ENCODE results near the gene ITPR1. TPM values are rescaled to one million over a fixed set of nuclear protein-coding genes. Genes with fewer than 3 reads are reported as not detected.

ITPR1 gene
- total RNA-seq, 1 experiment from 2014 or later, result 8.7 TPM

DNA sequence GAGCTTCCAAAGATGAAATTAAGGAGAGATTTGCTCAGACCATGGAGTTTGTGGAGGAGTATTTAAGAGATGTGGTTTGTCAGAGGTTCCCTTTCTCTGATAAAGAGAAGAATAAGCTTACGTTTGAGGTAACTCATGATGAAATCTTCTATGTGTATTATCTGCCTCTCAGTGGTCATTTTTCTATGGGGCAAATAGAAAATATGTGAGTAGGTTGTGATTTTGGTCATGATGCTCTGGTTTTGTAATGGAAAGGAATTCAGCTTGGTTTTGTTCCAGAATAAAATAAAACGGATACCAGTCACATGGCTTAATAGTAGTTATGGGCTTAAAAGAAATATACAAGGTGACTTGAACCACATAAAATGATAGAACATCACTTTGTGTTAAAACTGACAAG, 181.1 kb downstream of the ITPR1 start:
- no TSS peak for BruUV-seq (replicated peaks)
- H3K9me3 ChIP-seq (ENCODE audit: control insufficient read depth, insufficient read depth, low read depth, low read length), result no peaks in the 10 kb centered on the region
- no peak overlapping the region for H3K4me3 ChIP-seq (ENCODE audit: low read depth in 2 of 2, low read length in 2 of 2)
- intact Hi-C loops (cut with micrococcal nuclease; ENCODE audit: unreplicated experiment), result no loop called here
- DNase-seq (ENCODE audit: low read depth, low spot score) (no peak), ATAC-seq (no peak)
- ChIA-PET CTCF (no interaction called here), POLR2A (no interaction called here)
- no peaks in the 10 kb centered on the region for H3K27me3 ChIP-seq (ENCODE audit: control insufficient read depth, insufficient read depth, low read length)
- H3K4me1 ChIP-seq (ENCODE audit: control insufficient read depth, insufficient read depth, low read length), result no peaks in the 10 kb centered on the region
- in situ Hi-C loops (cut with HindIII; ENCODE audit: low pct_unique_long_range_greater_than_20kb, low sequenced_read_pairs), result no loop called here
- TF ChIP-seq, protein P1, sequence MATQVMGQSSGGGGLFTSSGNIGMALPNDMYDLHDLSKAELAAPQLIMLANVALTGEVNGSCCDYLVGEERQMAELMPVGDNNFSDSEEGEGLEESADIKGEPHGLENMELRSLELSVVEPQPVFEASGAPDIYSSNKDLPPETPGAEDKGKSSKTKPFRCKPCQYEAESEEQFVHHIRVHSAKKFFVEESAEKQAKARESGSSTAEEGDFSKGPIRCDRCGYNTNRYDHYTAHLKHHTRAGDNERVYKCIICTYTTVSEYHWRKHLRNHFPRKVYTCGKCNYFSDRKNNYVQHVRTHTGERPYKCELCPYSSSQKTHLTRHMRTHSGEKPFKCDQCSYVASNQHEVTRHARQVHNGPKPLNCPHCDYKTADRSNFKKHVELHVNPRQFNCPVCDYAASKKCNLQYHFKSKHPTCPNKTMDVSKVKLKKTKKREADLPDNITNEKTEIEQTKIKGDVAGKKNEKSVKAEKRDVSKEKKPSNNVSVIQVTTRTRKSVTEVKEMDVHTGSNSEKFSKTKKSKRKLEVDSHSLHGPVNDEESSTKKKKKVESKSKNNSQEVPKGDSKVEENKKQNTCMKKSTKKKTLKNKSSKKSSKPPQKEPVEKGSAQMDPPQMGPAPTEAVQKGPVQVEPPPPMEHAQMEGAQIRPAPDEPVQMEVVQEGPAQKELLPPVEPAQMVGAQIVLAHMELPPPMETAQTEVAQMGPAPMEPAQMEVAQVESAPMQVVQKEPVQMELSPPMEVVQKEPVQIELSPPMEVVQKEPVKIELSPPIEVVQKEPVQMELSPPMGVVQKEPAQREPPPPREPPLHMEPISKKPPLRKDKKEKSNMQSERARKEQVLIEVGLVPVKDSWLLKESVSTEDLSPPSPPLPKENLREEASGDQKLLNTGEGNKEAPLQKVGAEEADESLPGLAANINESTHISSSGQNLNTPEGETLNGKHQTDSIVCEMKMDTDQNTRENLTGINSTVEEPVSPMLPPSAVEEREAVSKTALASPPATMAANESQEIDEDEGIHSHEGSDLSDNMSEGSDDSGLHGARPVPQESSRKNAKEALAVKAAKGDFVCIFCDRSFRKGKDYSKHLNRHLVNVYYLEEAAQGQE (IDR thresholded peaks at IDR 0.05; ENCODE audit: insufficient read depth in 1 of 2, low read depth in 2 of 2, low read length in 1 of 2), result no peak
- TF ChIP-seq, protein P2, sequence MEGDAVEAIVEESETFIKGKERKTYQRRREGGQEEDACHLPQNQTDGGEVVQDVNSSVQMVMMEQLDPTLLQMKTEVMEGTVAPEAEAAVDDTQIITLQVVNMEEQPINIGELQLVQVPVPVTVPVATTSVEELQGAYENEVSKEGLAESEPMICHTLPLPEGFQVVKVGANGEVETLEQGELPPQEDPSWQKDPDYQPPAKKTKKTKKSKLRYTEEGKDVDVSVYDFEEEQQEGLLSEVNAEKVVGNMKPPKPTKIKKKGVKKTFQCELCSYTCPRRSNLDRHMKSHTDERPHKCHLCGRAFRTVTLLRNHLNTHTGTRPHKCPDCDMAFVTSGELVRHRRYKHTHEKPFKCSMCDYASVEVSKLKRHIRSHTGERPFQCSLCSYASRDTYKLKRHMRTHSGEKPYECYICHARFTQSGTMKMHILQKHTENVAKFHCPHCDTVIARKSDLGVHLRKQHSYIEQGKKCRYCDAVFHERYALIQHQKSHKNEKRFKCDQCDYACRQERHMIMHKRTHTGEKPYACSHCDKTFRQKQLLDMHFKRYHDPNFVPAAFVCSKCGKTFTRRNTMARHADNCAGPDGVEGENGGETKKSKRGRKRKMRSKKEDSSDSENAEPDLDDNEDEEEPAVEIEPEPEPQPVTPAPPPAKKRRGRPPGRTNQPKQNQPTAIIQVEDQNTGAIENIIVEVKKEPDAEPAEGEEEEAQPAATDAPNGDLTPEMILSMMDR (IDR thresholded peaks at IDR 0.05), result no peak
- TF ChIP-seq TCF7L2 (IDR thresholded peaks at IDR 0.05; ENCODE audit: low read depth, low read length) (no peak), POLR2AphosphoS5 (IDR thresholded peaks at IDR 0.05; ENCODE audit: low read depth, low read length) (no peak), SIN3A (IDR thresholded peaks at IDR 0.05; ENCODE audit: borderline replicate concordance, insufficient read depth, low read depth, low read length) (no peak)
- H3K36me3 ChIP-seq (ENCODE audit: control insufficient read depth, insufficient read depth, low read length), result no peaks in the 10 kb centered on the region
- H3K27ac ChIP-seq (ENCODE audit: low read length), result no peak overlapping the region

DNA sequence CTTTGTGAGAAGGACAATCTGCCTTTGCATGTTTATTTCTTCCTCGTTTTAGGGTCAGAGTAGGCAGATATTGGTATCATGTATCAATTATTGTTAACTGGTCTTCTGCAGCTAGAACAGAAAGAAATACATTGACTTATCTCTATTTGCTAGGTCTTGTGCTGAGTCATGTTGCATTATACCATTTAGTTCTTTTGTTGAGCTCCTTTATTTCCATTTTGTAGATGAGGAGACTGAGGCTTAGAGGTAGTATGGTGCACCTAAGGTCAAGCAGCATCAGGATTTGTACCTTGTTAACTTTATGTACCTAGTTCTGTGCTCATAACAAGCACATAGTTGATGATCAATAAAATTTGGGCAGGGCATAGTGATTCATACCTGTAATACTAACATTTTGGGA, 182.6 kb downstream of the ITPR1 start:
- Histone ChIP-seq H3K27ac (ENCODE audit: low read length) (no peak overlapping the region), H3K36me3 (ENCODE audit: control insufficient read depth, insufficient read depth, low read length) (no peaks in the 10 kb centered on the region), H3K4me1 (ENCODE audit: control insufficient read depth, insufficient read depth, low read length) (no peaks in the 10 kb centered on the region), H3K27me3 (ENCODE audit: control insufficient read depth, insufficient read depth, low read length) (no peaks in the 10 kb centered on the region), H3K9me3 (ENCODE audit: control insufficient read depth, insufficient read depth, low read depth, low read length) (no peaks in the 10 kb centered on the region), H3K4me3 (ENCODE audit: low read depth in 2 of 2, low read length in 2 of 2) (no peak overlapping the region)
- BruUV-seq (replicated peaks), result no TSS peak
- ChIA-PET POLR2A (interaction anchor here (0.7 kb wide), 1 partner anchor 10 kb away, joined by 5 read pairs; no protein-coding TSS in a partner anchor), CTCF (interaction anchor here (0.6 kb wide), 1 partner anchor 305 kb away, joined by 3 read pairs; no protein-coding TSS in a partner anchor)
- ATAC-seq (no peak), DNase-seq (ENCODE audit: low read depth, low spot score) (no peak)
- TF ChIP-seq SIN3A (IDR thresholded peaks at IDR 0.05; ENCODE audit: borderline replicate concordance, insufficient read depth, low read depth, low read length), result no peak
- no peak for TF ChIP-seq TCF7L2 (IDR thresholded peaks at IDR 0.05; ENCODE audit: low read depth, low read length)
- TF ChIP-seq, protein P2 (IDR thresholded peaks at IDR 0.05), result no peak
- TF ChIP-seq, protein P1 (IDR thresholded peaks at IDR 0.05; ENCODE audit: insufficient read depth in 1 of 2, low read depth in 2 of 2, low read length in 1 of 2), result no peak
- no peak for TF ChIP-seq POLR2AphosphoS5 (IDR thresholded peaks at IDR 0.05; ENCODE audit: low read depth, low read length)
- in situ Hi-C loops (cut with HindIII; ENCODE audit: low pct_unique_long_range_greater_than_20kb, low sequenced_read_pairs), result no loop called here
- intact Hi-C loops (cut with micrococcal nuclease; ENCODE audit: unreplicated experiment), result no loop called here

Data from Panc1 (cell line).